ENCODE results near the gene CYBC1.

GRCh38 chr17:82410014-82410716 is 40.4 kb downstream of the CYBC1 start:
- TF ChIP-seq SP4 (IDR thresholded peaks at IDR 0.05; ENCODE audit: low read length): no peak
- TF ChIP-seq CTCF (IDR thresholded peaks at IDR 0.05; ENCODE audit: control extremely low read depth in 1 of 3, insufficient read depth in 1 of 3, low read depth in 1 of 3, low read length in 3 of 3): no peak
- TF ChIP-seq FOSL1 (IDR thresholded peaks at IDR 0.05; ENCODE audit: insufficient read depth, low read depth, low read length): no peak
- TF ChIP-seq SP1 (IDR thresholded peaks at IDR 0.05; ENCODE audit: low read depth, low read length): no peak
- no peak for TF ChIP-seq TAF1 (IDR thresholded peaks at IDR 0.05; ENCODE audit: low read depth, low read length)
- TF ChIP-seq POLR2A (IDR thresholded peaks at IDR 0.05; ENCODE audit: control extremely low read depth in 1 of 2, low read depth in 2 of 2, low read length in 2 of 2): no peak
- no peak for TF ChIP-seq ATF2 (IDR thresholded peaks at IDR 0.05; ENCODE audit: low read length)
- no peak for TF ChIP-seq MAFK (IDR thresholded peaks at IDR 0.05; ENCODE audit: low read depth, low read length)
- no peak for TF ChIP-seq E2F6 (IDR thresholded peaks at IDR 0.05)
- TF ChIP-seq JUND (IDR thresholded peaks at IDR 0.05; ENCODE audit: low read length): no peak
- no peak for TF ChIP-seq YY1 (IDR thresholded peaks at IDR 0.05; ENCODE audit: low read depth, low read length)

Data from H1 (cell line).